HepG2 (cell line): ENCODE data around the gene PLEKHD1. TPM values are rescaled to one million over a fixed set of nuclear protein-coding genes. Genes with fewer than 3 reads are reported as not detected.

Experiments
- HES4 ChIP-seq: sonication (generic); formaldehyde crosslinking; IDR thresholded peaks from 2 replicates; pipeline ENCODE4 v1.9.0; 2021; ENCODE audit warnings: mild to moderate bottlenecking, missing genetic modification reagents, borderline replicate concordance
- HOXA5 ChIP-seq: sonication (generic); formaldehyde crosslinking; IDR thresholded peaks from 2 replicates; pipeline ENCODE4 v1.4.0; 2020; ENCODE audit warnings: missing genetic modification reagents
- MAFF ChIP-seq: IDR thresholded peaks from 2 replicates; pipeline ENCODE4 v1.6.1; 2011; ENCODE audit warnings: low read depth, low read length, improper control_type of control experiment
- MEIS2 ChIP-seq: sonication (generic); formaldehyde crosslinking; IDR thresholded peaks from 2 replicates; pipeline ENCODE4 v1.9.0; 2021; ENCODE audit warnings: mild to moderate bottlenecking, missing genetic modification reagents
- NR2C2 ChIP-seq: sonication (generic); formaldehyde crosslinking; IDR thresholded peaks from 2 replicates; pipeline ENCODE4 v1.4.0; 2020; ENCODE audit warnings: missing genetic modification reagents, mild to moderate bottlenecking, moderate library complexity, borderline replicate concordance
- PHF21A ChIP-seq: sonication (generic); formaldehyde crosslinking; IDR thresholded peaks from 2 replicates; pipeline ENCODE4 v1.5.0; 2020; ENCODE audit warnings: mild to moderate bottlenecking, missing genetic modification reagents
- RORA ChIP-seq: sonication (generic); formaldehyde crosslinking; IDR thresholded peaks from 2 replicates; pipeline ENCODE4 v1.5.0; 2020; ENCODE audit warnings: mild to moderate bottlenecking, missing genetic modification reagents, moderate library complexity
- SIN3B ChIP-seq: fragments of 150-350 bp; IDR thresholded peaks from 2 replicates; pipeline ENCODE4 v1.6.1; 2014; ENCODE audit warnings: low read length
- TGIF2 ChIP-seq: IDR thresholded peaks from 2 replicates; pipeline ENCODE4 v1.6.1; 2016; ENCODE audit warnings: control low read depth, missing compliant biosample characterization
- YEATS2 ChIP-seq: sonication (generic); formaldehyde crosslinking; IDR thresholded peaks from 2 replicates; pipeline ENCODE4 v1.4.0; 2020; ENCODE audit warnings: missing genetic modification reagents, borderline replicate concordance
- ZKSCAN8 ChIP-seq: IDR thresholded peaks from 2 replicates; pipeline ENCODE4 v1.6.1; 2016; ENCODE audit warnings: borderline replicate concordance, missing genetic modification reagents, missing compliant biosample characterization
- ZNF256 ChIP-seq: sonication (generic); formaldehyde crosslinking; conservative IDR thresholded peaks from 2 replicates; pipeline ENCODE4 v1.4.0; 2020; ENCODE audit warnings: missing genetic modification reagents
- ZNF292 ChIP-seq: sonication (generic); formaldehyde crosslinking; IDR thresholded peaks from 2 replicates; pipeline ENCODE4 v1.8.1; 2022; ENCODE audit warnings: mild to moderate bottlenecking, low read depth, missing genetic modification reagents, borderline replicate concordance
- ZNF556 ChIP-seq: sonication (generic); formaldehyde crosslinking; IDR thresholded peaks from 2 replicates; pipeline ENCODE4 v1.4.0; 2020; ENCODE audit warnings: mild to moderate bottlenecking, missing genetic modification reagents, borderline replicate concordance
- ZNF570 ChIP-seq: sonication (generic); formaldehyde crosslinking; IDR thresholded peaks from 2 replicates; pipeline ENCODE4 v1.4.0; 2020; ENCODE audit warnings: mild to moderate bottlenecking, missing genetic modification reagents, borderline replicate concordance
- ZNF761 ChIP-seq: sonication (generic); formaldehyde crosslinking; conservative IDR thresholded peaks from 2 replicates; pipeline ENCODE4 v1.4.0; 2020; ENCODE audit warnings: mild to moderate bottlenecking, missing genetic modification reagents
- polyA plus RNA-seq, 8 experiments: library from polyadenylated mRNA; depleted of rRNA in 3 of 8; stranded (reverse) in 7 of 8; unstranded in 1 of 8; fragments of >200 nt; fragmentation: Illumina TruSeq in 4 of 8; extraction: Trizol in 4 of 8; gene quantifications; 2 replicates each; pipeline versions ENCODE4 v1.2.1 to v1.2.3, GENCODE V29; 2011 to 2016; ENCODE audit warnings: low read depth in 4 of 8, missing spikeins in 1 of 8, mixed read lengths in 1 of 8; ENCODE audit not compliant: insufficient read depth in 1 of 8
- total RNA-seq, 5 experiments: library from RNA; depleted of rRNA; stranded (reverse); fragments of >200 nt; fragmentation: Illumina TruSeq; extraction: Trizol; gene quantifications; 2 replicates each; pipeline ENCODE4 v1.2.3, GENCODE V29; 2016; ENCODE audit warnings: low read depth in 1 of 5
- TF ChIP-seq, protein P1 (sequence below): sonication (generic); formaldehyde crosslinking; IDR thresholded peaks from 2 replicates; pipeline ENCODE4 v1.9.0; 2021; ENCODE audit warnings: mild to moderate bottlenecking, missing genetic modification reagents
- TF ChIP-seq, protein P2 (sequence below): sonication (generic); formaldehyde crosslinking; IDR thresholded peaks from 2 replicates; pipeline ENCODE4 v1.4.0; 2020; ENCODE audit warnings: missing genetic modification reagents
- TF ChIP-seq, protein P3 (sequence below): sonication (generic); formaldehyde crosslinking; IDR thresholded peaks from 2 replicates; pipeline ENCODE4 v1.4.0; 2020; ENCODE audit warnings: missing genetic modification reagents

The PLEKHD1 gene
- total and polyA plus RNA-seq, 2 of the 13 experiments (the other 11 are each of a cell fraction or from before 2014, with no cell fraction given) = 0.01 TPM; not detected in 1

DNA sequence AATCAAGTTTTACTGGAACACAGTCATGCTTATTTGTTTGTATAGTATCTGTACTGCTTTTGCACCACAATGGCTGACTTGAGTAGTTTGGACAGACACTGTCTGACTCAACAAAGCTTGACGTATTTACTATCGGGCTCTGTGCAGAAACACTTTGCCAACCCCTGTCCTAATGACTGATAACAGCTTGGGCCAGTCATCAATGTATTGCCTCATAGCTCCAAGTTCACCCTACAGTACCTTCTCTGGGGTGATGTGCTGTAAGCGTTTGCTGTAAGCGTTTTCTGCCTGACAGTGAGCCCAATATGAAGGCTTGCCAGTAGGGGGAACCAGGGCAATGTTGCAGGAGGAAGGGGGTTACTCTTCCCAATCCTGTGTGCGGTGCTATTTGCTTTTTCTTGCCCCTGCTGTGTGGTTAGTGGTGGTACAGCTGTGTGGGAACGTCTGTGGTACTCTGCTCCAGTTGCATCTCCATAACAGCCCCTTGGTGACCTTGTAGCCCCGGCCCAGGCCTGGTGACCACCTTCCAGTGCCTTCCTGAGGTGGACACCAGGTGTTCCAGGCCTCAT lies 95.6 kb downstream of the PLEKHD1 start (continued):
- TF ChIP-seq HES4 (no peak), MAFF (peak; percentile 40), MEIS2 (CRISPR knock-in tag) (peak; percentile 74; the same call in 1 of the 2 replicates), RORA (CRISPR knock-in tag) (no peak), ZNF292 (CRISPR knock-in tag) (peak; percentile 83; the same call in 1 of the 2 replicates), SIN3B (no peak), ZNF761 (CRISPR knock-in tag) (peak; percentile 85), NR2C2 (CRISPR knock-in tag) (peak; percentile 36; the same call in 1 of the 2 replicates), TGIF2 (CRISPR knock-in tag) (peak; percentile 82; the same call in 1 of the 2 replicates), ZNF570 (no peak), ZKSCAN8 (CRISPR knock-in tag) (no peak), ZNF256 (no peak), HOXA5 (CRISPR knock-in tag) (0 out of 2 replicates have a peak, but pooled peaks have one; percentile 42), YEATS2 (CRISPR knock-in tag) (0 out of 2 replicates have a peak, but pooled peaks have one; percentile 17), ZNF556 (CRISPR knock-in tag) (0 out of 2 replicates have a peak, but pooled peaks have one; percentile 27), PHF21A (CRISPR knock-in tag) (peak; percentile 64; the same call in 1 of the 2 replicates)
- TF ChIP-seq, protein P1, sequence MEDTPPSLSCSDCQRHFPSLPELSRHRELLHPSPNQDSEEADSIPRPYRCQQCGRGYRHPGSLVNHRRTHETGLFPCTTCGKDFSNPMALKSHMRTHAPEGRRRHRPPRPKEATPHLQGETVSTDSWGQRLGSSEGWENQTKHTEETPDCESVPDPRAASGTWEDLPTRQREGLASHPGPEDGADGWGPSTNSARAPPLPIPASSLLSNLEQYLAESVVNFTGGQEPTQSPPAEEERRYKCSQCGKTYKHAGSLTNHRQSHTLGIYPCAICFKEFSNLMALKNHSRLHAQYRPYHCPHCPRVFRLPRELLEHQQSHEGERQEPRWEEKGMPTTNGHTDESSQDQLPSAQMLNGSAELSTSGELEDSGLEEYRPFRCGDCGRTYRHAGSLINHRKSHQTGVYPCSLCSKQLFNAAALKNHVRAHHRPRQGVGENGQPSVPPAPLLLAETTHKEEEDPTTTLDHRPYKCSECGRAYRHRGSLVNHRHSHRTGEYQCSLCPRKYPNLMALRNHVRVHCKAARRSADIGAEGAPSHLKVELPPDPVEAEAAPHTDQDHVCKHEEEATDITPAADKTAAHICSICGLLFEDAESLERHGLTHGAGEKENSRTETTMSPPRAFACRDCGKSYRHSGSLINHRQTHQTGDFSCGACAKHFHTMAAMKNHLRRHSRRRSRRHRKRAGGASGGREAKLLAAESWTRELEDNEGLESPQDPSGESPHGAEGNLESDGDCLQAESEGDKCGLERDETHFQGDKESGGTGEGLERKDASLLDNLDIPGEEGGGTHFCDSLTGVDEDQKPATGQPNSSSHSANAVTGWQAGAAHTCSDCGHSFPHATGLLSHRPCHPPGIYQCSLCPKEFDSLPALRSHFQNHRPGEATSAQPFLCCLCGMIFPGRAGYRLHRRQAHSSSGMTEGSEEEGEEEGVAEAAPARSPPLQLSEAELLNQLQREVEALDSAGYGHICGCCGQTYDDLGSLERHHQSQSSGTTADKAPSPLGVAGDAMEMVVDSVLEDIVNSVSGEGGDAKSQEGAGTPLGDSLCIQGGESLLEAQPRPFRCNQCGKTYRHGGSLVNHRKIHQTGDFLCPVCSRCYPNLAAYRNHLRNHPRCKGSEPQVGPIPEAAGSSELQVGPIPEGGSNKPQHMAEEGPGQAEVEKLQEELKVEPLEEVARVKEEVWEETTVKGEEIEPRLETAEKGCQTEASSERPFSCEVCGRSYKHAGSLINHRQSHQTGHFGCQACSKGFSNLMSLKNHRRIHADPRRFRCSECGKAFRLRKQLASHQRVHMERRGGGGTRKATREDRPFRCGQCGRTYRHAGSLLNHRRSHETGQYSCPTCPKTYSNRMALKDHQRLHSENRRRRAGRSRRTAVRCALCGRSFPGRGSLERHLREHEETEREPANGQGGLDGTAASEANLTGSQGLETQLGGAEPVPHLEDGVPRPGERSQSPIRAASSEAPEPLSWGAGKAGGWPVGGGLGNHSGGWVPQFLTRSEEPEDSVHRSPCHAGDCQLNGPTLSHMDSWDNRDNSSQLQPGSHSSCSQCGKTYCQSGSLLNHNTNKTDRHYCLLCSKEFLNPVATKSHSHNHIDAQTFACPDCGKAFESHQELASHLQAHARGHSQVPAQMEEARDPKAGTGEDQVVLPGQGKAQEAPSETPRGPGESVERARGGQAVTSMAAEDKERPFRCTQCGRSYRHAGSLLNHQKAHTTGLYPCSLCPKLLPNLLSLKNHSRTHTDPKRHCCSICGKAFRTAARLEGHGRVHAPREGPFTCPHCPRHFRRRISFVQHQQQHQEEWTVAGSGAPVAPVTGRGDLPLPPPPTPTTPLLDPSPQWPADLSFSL (CRISPR knock-in tag) = no peak
- TF ChIP-seq, protein P2, sequence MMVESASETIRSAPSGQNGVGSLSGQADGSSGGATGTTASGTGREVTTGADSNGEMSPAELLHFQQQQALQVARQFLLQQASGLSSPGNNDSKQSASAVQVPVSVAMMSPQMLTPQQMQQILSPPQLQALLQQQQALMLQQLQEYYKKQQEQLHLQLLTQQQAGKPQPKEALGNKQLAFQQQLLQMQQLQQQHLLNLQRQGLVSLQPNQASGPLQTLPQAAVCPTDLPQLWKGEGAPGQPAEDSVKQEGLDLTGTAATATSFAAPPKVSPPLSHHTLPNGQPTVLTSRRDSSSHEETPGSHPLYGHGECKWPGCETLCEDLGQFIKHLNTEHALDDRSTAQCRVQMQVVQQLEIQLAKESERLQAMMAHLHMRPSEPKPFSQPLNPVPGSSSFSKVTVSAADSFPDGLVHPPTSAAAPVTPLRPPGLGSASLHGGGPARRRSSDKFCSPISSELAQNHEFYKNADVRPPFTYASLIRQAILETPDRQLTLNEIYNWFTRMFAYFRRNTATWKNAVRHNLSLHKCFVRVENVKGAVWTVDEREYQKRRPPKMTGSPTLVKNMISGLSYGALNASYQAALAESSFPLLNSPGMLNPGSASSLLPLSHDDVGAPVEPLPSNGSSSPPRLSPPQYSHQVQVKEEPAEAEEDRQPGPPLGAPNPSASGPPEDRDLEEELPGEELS = peak; percentile 65
- TF ChIP-seq, protein P3, sequence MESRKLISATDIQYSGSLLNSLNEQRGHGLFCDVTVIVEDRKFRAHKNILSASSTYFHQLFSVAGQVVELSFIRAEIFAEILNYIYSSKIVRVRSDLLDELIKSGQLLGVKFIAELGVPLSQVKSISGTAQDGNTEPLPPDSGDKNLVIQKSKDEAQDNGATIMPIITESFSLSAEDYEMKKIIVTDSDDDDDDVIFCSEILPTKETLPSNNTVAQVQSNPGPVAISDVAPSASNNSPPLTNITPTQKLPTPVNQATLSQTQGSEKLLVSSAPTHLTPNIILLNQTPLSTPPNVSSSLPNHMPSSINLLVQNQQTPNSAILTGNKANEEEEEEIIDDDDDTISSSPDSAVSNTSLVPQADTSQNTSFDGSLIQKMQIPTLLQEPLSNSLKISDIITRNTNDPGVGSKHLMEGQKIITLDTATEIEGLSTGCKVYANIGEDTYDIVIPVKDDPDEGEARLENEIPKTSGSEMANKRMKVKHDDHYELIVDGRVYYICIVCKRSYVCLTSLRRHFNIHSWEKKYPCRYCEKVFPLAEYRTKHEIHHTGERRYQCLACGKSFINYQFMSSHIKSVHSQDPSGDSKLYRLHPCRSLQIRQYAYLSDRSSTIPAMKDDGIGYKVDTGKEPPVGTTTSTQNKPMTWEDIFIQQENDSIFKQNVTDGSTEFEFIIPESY = peak; percentile 37
